ENCODE measurements around the gene TMEM165. TPM values are rescaled to one million over a fixed set of nuclear protein-coding genes. Genes with fewer than 3 reads are reported as not detected.

TMEM165 gene
- total and polyA plus RNA-seq, 9 of the 15 experiments (the other 6 are each of a cell fraction or from before 2014, with no cell fraction given): 21.3 to 145 (median 96.8) TPM

- no peak for TF ChIP-seq MCM7 (IDR thresholded peaks at IDR 0.05)
- TF ChIP-seq ZBTB9 (CRISPR knock-in tag; IDR thresholded peaks at IDR 0.05): 0 out of 2 replicates have a peak, but pooled peaks have one; percentile 73
- TF ChIP-seq KLF16 (IDR thresholded peaks at IDR 0.05): peak; percentile 99
- TF ChIP-seq ZBTB26 (CRISPR knock-in tag; IDR thresholded peaks at IDR 0.05): no peak
- TF ChIP-seq CUX1 (CRISPR knock-in tag; IDR thresholded peaks at IDR 0.05): no peak
- TF ChIP-seq BRD9 (IDR thresholded peaks at IDR 0.05; ENCODE audit: low read depth, partially characterized antibody): no peak
- no peak for TF ChIP-seq PTRF (tag; IDR thresholded peaks at IDR 0.05)
- no peak for TF ChIP-seq NCOA6 (IDR thresholded peaks at IDR 0.05)
- no peak for TF ChIP-seq ZNF609 (CRISPR knock-in tag; IDR thresholded peaks at IDR 0.05; ENCODE audit: borderline replicate concordance)
- TF ChIP-seq ZC3H4 (CRISPR knock-in tag; IDR thresholded peaks at IDR 0.05; ENCODE audit: borderline replicate concordance): no peak
- peak; percentile 30; the same call in 1 of the 2 replicates for TF ChIP-seq GMEB1 (CRISPR knock-in tag; IDR thresholded peaks at IDR 0.05)
- no peak for TF ChIP-seq GTF2B (IDR thresholded peaks at IDR 0.05; ENCODE audit: extremely low read depth, insufficient read length)
- 0 out of 2 replicates have a peak, but pooled peaks have one; percentile 21 for TF ChIP-seq MEF2D (tag; conservative IDR thresholded peaks at IDR 0.05; ENCODE audit: low read depth)
These were observed 8.9 kb upstream of the TMEM165 start (continued) for GRCh38 chr4:55386840-55387239.
